Suprapubic skin (tissue), 4 donors: ENCODE results near the gene SLC25A13. TPM values are rescaled to one million over a fixed set of nuclear protein-coding genes. Genes with fewer than 3 reads are reported as not detected.

Source experiments
- DNase-seq, 2 donors: peaks; one replicate each; pipeline ENCODE4 v3.0.0-alpha.2; 2019; ENCODE audit warnings: low spot score in 2 of 2
- H3K27ac ChIP-seq: fragments of 200-600 bp; sonication (generic); one replicate; pipeline ENCODE4 v1.5.1; 2019
- H3K27me3 ChIP-seq: fragments of 200-600 bp; sonication (generic); one replicate; pipeline ENCODE4 v1.5.1; 2019
- H3K36me3 ChIP-seq: fragments of 200-600 bp; sonication (generic); one replicate; pipeline ENCODE4 v1.5.1; 2019
- H3K4me1 ChIP-seq: fragments of 200-600 bp; sonication (generic); one replicate; pipeline ENCODE4 v1.5.1; 2019
- H3K4me3 ChIP-seq: fragments of 200-600 bp; sonication (generic); one replicate; pipeline ENCODE4 v1.5.1; 2019; ENCODE audit warnings: mild to moderate bottlenecking
- H3K9me3 ChIP-seq: fragments of 200-600 bp; sonication (generic); one replicate; pipeline ENCODE4 v1.5.1; 2019
- CTCF ChIP-seq, 2 donors: fragments of 200-600 bp in 1 of 2; fragments of 450-650 bp in 1 of 2; sonication (generic) in 1 of 2; IDR thresholded peaks; one replicate each; pipeline ENCODE4 v1.5.1; 2016 to 2019; ENCODE audit warnings: antibody characterized with exemption in 2 of 2, mild to moderate bottlenecking in 1 of 2, moderate library complexity in 1 of 2
- EP300 ChIP-seq: sonication (generic); formaldehyde crosslinking; IDR thresholded peaks from one replicate; pipeline ENCODE4 v1.6.1; 2017; ENCODE audit warnings: antibody characterized with exemption
- POLR2A ChIP-seq, 2 donors: fragments of 450-650 bp; IDR thresholded peaks; one replicate each; pipeline ENCODE4 v1.6.1; 2017; ENCODE audit warnings: antibody characterized with exemption in 2 of 2, mild to moderate bottlenecking in 2 of 2, moderate library complexity in 2 of 2
- POLR2AphosphoS5 ChIP-seq, 3 donors: sonication (generic); formaldehyde crosslinking; IDR thresholded peaks; one replicate each; pipeline ENCODE4 v1.6.1; 2017; ENCODE audit warnings: antibody characterized with exemption in 3 of 3
- WGBS: methylation state at CpG from one replicate; pipeline ENCODE4 v1.1.5; 2018; 5-methylcytosine and 5-hydroxymethylcytosine counted together
- total RNA-seq, 4 donors: library from RNA; depleted of rRNA; stranded (reverse); fragments of >200 nt; gene quantifications; one replicate each; pipeline ENCODE4 v1.1.0, GENCODE V29; 2016

SLC25A13 gene
- total RNA-seq, 4 donors from 2014 or later, result 35.6 to 55.8 (median 42.5) TPM

DNA sequence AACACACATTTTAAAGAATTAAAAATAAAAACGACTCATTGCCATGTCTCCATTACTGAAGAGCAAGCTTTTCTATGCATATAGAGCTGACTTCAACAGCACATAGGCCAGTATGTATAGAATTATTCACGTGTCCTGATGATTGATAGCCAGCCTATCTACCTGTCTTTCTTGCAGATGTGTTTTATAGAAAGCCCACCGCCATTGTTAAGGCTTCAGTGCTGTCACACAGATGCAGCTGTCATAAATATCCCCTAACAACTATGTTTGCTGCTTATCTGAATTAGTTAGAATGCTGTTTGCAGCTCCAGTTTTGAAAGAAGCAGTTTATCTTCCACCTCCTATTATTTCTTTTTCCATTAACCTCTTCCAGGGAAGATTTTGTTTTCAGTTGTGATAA, 235.9 kb downstream of the SLC25A13 start:
- H3K36me3 ChIP-seq, result no peaks in the 10 kb centered on the region
- H3K4me1 ChIP-seq, result no peaks in the 10 kb centered on the region
- no peak overlapping the region for H3K4me3 ChIP-seq
- no peak for TF ChIP-seq POLR2A (IDR thresholded peaks at IDR 0.05)
- no peak for TF ChIP-seq POLR2AphosphoS5 (IDR thresholded peaks at IDR 0.05)
- no peak for TF ChIP-seq EP300
- no peak for TF ChIP-seq CTCF (IDR thresholded peaks at IDR 0.05)
- 90% methylated on average over 3 of the region's 3 CpGs for WGBS
- H3K27me3 ChIP-seq, result no peaks in the 10 kb centered on the region
- no peak overlapping the region for H3K27ac ChIP-seq
- DNase-seq, result no peak
- H3K9me3 ChIP-seq, result no peaks in the 10 kb centered on the region

DNA sequence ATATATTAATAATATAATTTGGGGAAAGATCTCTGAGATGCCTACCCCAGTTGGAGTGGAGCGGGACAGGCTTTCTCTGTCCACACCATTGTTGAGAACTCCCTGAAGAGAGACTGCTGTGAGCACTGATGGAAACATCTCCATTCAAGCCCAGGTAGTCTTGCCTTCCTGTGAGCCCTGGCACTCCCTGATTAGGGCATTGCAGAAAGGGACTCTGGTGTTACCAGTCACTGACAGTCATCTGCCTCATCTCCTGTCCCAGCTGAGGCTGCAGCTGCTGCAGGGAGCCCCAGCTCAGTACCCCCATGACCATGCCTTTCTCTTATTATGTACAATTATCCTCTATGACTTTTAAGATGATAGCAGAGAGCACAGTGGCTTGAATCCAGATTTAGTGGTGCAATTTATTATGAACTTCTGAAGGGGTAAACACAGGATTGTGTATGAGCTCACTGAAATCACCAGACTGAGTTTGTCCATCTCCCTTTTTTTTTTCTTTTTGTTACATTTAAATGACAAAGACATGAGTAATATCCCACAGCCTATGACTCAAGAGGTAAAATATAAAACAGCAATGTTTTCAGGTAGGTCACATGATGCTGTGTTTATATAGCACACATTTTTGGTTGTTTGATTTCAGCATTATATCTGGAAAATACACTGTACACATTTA, 236.9 kb downstream of the SLC25A13 start:
- DNase-seq, result no peak
- no peaks in the 10 kb centered on the region for H3K9me3 ChIP-seq
- no peak for TF ChIP-seq CTCF (IDR thresholded peaks at IDR 0.05)
- no peak for TF ChIP-seq POLR2A (IDR thresholded peaks at IDR 0.05)
- no peak for TF ChIP-seq EP300
- no peak for TF ChIP-seq POLR2AphosphoS5 (IDR thresholded peaks at IDR 0.05)
- 93% methylated on average over 1 of the region's 1 CpG for WGBS
- H3K4me1 ChIP-seq, result no peaks in the 10 kb centered on the region
- H3K27ac ChIP-seq, result no peak overlapping the region
- no peaks in the 10 kb centered on the region for H3K36me3 ChIP-seq
- H3K4me3 ChIP-seq, result no peak overlapping the region
- no peaks in the 10 kb centered on the region for H3K27me3 ChIP-seq

DNA sequence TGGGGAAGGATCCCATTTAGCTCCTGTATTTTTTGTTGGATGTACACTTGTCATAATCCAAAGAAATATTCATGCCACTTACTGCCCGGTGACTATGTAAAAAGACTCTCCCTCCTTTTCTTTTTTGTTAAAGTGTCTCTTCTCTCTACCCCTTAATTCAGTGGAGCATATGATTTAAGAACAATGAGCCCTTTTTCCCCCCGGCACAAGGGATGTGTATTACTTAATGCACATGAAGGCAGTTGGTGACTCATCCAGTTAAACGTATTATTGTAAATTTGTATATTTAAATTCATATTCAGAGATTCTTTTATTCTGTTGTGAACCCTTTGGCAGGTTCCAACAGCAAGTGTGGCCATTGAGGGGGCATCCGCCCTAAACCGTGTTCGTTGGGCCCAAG, 241.9 kb downstream of the SLC25A13 start:
- peaks cover 10% of the 10 kb centered on the region for H3K4me1 ChIP-seq
- no peak overlapping the region for H3K4me3 ChIP-seq
- WGBS, result 76% methylated on average over 6 of the region's 6 CpGs
- H3K27ac ChIP-seq, result no peak overlapping the region
- H3K9me3 ChIP-seq, result no peaks in the 10 kb centered on the region
- no peak for TF ChIP-seq POLR2AphosphoS5 (IDR thresholded peaks at IDR 0.05)
- no peak for TF ChIP-seq EP300
- no peak for TF ChIP-seq CTCF (IDR thresholded peaks at IDR 0.05)
- no peak for TF ChIP-seq POLR2A (IDR thresholded peaks at IDR 0.05)
- H3K27me3 ChIP-seq, result peaks cover 7% of the 10 kb centered on the region
- H3K36me3 ChIP-seq, result no peaks in the 10 kb centered on the region
- DNase-seq, result no peak

- Histone ChIP-seq H3K36me3 (no peaks in the 10 kb centered on the region), H3K27me3 (peaks cover 7% of the 10 kb centered on the region), H3K9me3 (no peaks in the 10 kb centered on the region), H3K4me3 (peak overlapping the region; percentile 51), H3K27ac (no peak overlapping the region), H3K4me1 (peaks cover 10% of the 10 kb centered on the region)
- 27% methylated on average over 10 of the region's 10 CpGs for WGBS
- DNase-seq, result no peak
- TF ChIP-seq EP300 (no peak), POLR2AphosphoS5 (IDR thresholded peaks at IDR 0.05) (no peak), POLR2A (IDR thresholded peaks at IDR 0.05) (no peak), CTCF (IDR thresholded peaks at IDR 0.05) (no peak)
These were observed 245.6 kb downstream of the SLC25A13 start for GRCh38 chr7:96076350-96076707.

GRCh38 chr7:96075510-96076349, 246.2 kb downstream of the SLC25A13 start:
- DNase-seq, result peak; percentile 77 to 84
- Histone ChIP-seq H3K4me1 (peaks cover 10% of the 10 kb centered on the region), H3K4me3 (peak overlapping the region; percentile 51), H3K27ac (no peak overlapping the region), H3K36me3 (no peaks in the 10 kb centered on the region), H3K27me3 (peaks cover 7% of the 10 kb centered on the region), H3K9me3 (no peaks in the 10 kb centered on the region)
- 1% methylated on average over 35 of the region's 47 CpGs for WGBS
- TF ChIP-seq CTCF (IDR thresholded peaks at IDR 0.05), result peak; percentile 14 to 77
- no peak for TF ChIP-seq POLR2A (IDR thresholded peaks at IDR 0.05)
